Mesendoderm (in vitro differentiated cells): Measurements from ENCODE around the gene POU2AF2.

ENCODE experiments used
- DNase-seq: peaks from one replicate; pipeline ENCODE4 v3.0.0; 2013
- H2AK5ac ChIP-seq: 2 replicates; pipeline ENCODE4 v1.6.1; 2013; ENCODE audit warnings: low read length, inconsistent platforms
- H2BK120ac ChIP-seq: 2 replicates; pipeline ENCODE4 v1.6.1; 2013; ENCODE audit warnings: low read depth, mild to moderate bottlenecking, low read length, moderate library complexity, mixed read lengths
- H2BK15ac ChIP-seq: replicated peaks from 2 replicates; pipeline ENCODE4 v1.6.1; 2013; ENCODE audit warnings: low read depth, mild to moderate bottlenecking, moderate library complexity
- H2BK5ac ChIP-seq: 2 replicates; pipeline ENCODE4 v1.6.1; 2013; ENCODE audit warnings: low read length, inconsistent platforms
- H3K18ac ChIP-seq: 2 replicates; pipeline ENCODE4 v1.6.1; 2013; ENCODE audit warnings: mild to moderate bottlenecking, low read length, mixed read lengths
- H3K23ac ChIP-seq: one replicate; pipeline ENCODE4 v1.6.1; 2013; ENCODE audit warnings: low read length
- H3K27ac ChIP-seq: 2 replicates; pipeline ENCODE4 v1.5.1; 2013; ENCODE audit warnings: low read depth, mild to moderate bottlenecking, inconsistent platforms, low read length, moderate library complexity
- H3K27me3 ChIP-seq: 2 replicates; pipeline ENCODE4 v1.6.1; 2013; ENCODE audit warnings: low read length, control low read depth, mild to moderate bottlenecking, inconsistent platforms; ENCODE audit not compliant: insufficient read depth, poor library complexity
- H3K36me3 ChIP-seq: 2 replicates; pipeline ENCODE4 v1.6.1; 2013; ENCODE audit warnings: low read length, inconsistent platforms; ENCODE audit not compliant: control insufficient read depth, insufficient read depth
- H3K4ac ChIP-seq: one replicate; pipeline ENCODE4 v1.6.1; 2013; ENCODE audit warnings: low read depth, mild to moderate bottlenecking, low read length, moderate library complexity
- H3K4me1 ChIP-seq: 2 replicates; pipeline ENCODE4 v1.6.1; 2013; ENCODE audit warnings: low read depth, low read length, inconsistent platforms; ENCODE audit not compliant: control insufficient read depth
- H3K4me2 ChIP-seq: 2 replicates; pipeline ENCODE4 v1.6.1; 2013; ENCODE audit warnings: low read length
- H3K4me3 ChIP-seq: 2 replicates; pipeline ENCODE4 v1.5.1; 2013; ENCODE audit warnings: mild to moderate bottlenecking, low read length
- H3K56ac ChIP-seq: one replicate; pipeline ENCODE4 v1.6.1; 2013; ENCODE audit warnings: low read length
- H3K79me1 ChIP-seq: 2 replicates; pipeline ENCODE4 v1.6.1; 2013; ENCODE audit warnings: low read length, inconsistent platforms
- H3K79me2 ChIP-seq: 2 replicates; pipeline ENCODE4 v1.6.1; 2013; ENCODE audit warnings: mild to moderate bottlenecking, low read length; ENCODE audit not compliant: control insufficient read depth, insufficient read depth
- H3K9ac ChIP-seq: 2 replicates; pipeline ENCODE4 v1.6.1; 2013; ENCODE audit warnings: low read length, inconsistent platforms
- H4K5ac ChIP-seq: one replicate; pipeline ENCODE4 v1.6.1; 2013; ENCODE audit warnings: low read length
- H4K8ac ChIP-seq: one replicate; pipeline ENCODE4 v1.6.1; 2013; ENCODE audit warnings: low read depth, mild to moderate bottlenecking, control low read depth, low read length, moderate library complexity
- WGBS: extraction: QIAGEN DNeasy Blood & Tissue Kit; methylation state at CpG from one replicate; pipeline ENCODE4 v1.1.7; 2013; ENCODE audit warnings: low lambda C conversion rate, missing lambda C conversion rate; ENCODE audit not compliant: insufficient coverage; ENCODE audit errors: extremely low coverage; 5-methylcytosine and 5-hydroxymethylcytosine counted together

The POU2AF2 gene

DNA sequence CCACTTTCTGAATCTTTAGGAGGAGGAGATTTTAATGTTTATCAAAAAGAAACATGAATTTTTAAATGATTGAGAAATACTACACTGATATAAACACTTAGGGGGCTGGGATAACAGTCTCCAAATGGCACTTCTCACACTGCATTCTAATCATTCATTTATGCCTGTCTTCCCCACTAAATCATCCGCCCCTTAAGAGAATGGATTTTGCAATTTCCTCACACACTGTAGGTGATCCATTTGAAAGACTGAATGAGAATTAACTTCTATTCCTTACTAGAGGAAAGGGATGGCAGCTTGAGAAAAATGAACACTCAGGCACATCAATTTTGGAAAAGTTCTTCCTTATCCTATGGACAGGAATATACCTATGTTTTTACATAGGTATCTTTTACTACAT is 7.6 kb upstream of the POU2AF2 start:
- H4K8ac ChIP-seq, result no peak overlapping the region
- H3K9ac ChIP-seq, result no peak overlapping the region
- H2AK5ac ChIP-seq, result no peak overlapping the region
- DNase-seq, result no peak
- no peaks in the 10 kb centered on the region for H3K4me1 ChIP-seq
- H3K18ac ChIP-seq, result no peak overlapping the region
- H3K27me3 ChIP-seq, result no peaks in the 10 kb centered on the region
- H3K4me2 ChIP-seq, result no peak overlapping the region
- H3K27ac ChIP-seq, result no peak overlapping the region
- no peak overlapping the region for H3K56ac ChIP-seq
- no peak overlapping the region for H2BK120ac ChIP-seq
- H4K5ac ChIP-seq, result no peak overlapping the region
- no CpG with 5 or more reads among the region's 1 CpG for WGBS
- no peak overlapping the region for H2BK15ac ChIP-seq
- H3K23ac ChIP-seq, result no peak overlapping the region
- no peaks in the 10 kb centered on the region for H3K79me1 ChIP-seq
- H3K79me2 ChIP-seq, result no peaks in the 10 kb centered on the region
- H3K4me3 ChIP-seq, result no peak overlapping the region
- H2BK5ac ChIP-seq, result no peak overlapping the region
- no peak overlapping the region for H3K4ac ChIP-seq
- no peaks in the 10 kb centered on the region for H3K36me3 ChIP-seq

DNA sequence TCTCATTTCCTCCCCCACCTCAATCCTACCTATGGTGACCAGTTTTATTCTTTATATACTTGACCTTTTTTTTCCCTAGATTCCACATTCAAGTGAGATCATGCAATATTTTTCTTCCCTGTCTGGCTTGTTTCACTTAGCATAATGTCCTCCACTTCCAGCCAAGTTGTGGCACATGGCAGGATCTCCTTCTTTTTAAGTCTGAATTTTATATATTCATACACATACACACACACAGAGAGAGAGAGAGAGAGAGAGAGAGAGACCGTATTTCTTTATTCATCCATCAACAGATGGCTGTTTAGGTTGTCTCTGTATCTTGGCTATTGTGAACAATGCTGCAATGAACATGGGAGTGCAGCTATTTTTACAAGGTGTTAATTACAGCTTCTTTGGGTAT is 1.4 kb downstream of the POU2AF2 start:
- Histone ChIP-seq H3K4me2 (no peak overlapping the region), H3K4me1 (no peaks in the 10 kb centered on the region), H3K36me3 (no peaks in the 10 kb centered on the region), H3K18ac (no peak overlapping the region), H2AK5ac (no peak overlapping the region), H2BK120ac (no peak overlapping the region), H3K56ac (no peak overlapping the region), H2BK15ac (no peak overlapping the region), H4K8ac (no peak overlapping the region), H3K27me3 (no peaks in the 10 kb centered on the region), H3K4me3 (no peak overlapping the region), H4K5ac (no peak overlapping the region), H3K23ac (no peak overlapping the region), H3K4ac (no peak overlapping the region), H3K27ac (no peak overlapping the region), H2BK5ac (no peak overlapping the region), H3K79me1 (no peaks in the 10 kb centered on the region), H3K9ac (no peak overlapping the region), H3K79me2 (no peaks in the 10 kb centered on the region)
- no peak for DNase-seq
- WGBS, result no CpG with 5 or more reads among the region's 1 CpG

DNA sequence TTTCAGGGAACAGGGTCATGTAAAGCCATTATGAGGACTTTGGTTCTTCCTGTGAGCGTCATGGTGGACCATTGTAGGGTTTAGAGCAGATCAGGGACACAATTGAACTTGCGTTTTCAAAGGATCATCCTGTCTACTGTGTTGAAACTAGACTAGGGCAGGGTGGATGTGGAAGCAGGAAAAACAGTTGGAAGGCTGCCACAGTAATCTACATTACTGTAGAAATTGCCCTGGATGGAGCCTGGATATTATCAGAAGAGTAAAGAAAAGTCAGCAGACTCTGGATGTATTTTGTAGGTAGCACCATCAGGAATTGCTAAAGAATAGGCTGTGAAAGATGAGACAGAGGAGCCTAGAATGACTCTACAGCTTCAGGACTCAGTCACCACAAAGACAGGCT is 5.4 kb downstream of the POU2AF2 start:
- H3K18ac ChIP-seq, result no peak overlapping the region
- no peak overlapping the region for H3K9ac ChIP-seq
- no peak overlapping the region for H2BK15ac ChIP-seq
- H3K36me3 ChIP-seq, result no peaks in the 10 kb centered on the region
- H3K79me2 ChIP-seq, result no peaks in the 10 kb centered on the region
- no peak overlapping the region for H2AK5ac ChIP-seq
- no peaks in the 10 kb centered on the region for H3K27me3 ChIP-seq
- H3K4me1 ChIP-seq, result no peaks in the 10 kb centered on the region
- no CpG with 5 or more reads among the region's 2 CpGs for WGBS
- H4K8ac ChIP-seq, result no peak overlapping the region
- H3K4ac ChIP-seq, result no peak overlapping the region
- no peak for DNase-seq
- H3K27ac ChIP-seq, result no peak overlapping the region
- no peak overlapping the region for H3K4me3 ChIP-seq
- H3K79me1 ChIP-seq, result no peaks in the 10 kb centered on the region
- no peak overlapping the region for H3K56ac ChIP-seq
- no peak overlapping the region for H4K5ac ChIP-seq
- H2BK5ac ChIP-seq, result no peak overlapping the region
- no peak overlapping the region for H3K4me2 ChIP-seq
- no peak overlapping the region for H3K23ac ChIP-seq
- no peak overlapping the region for H2BK120ac ChIP-seq

DNA sequence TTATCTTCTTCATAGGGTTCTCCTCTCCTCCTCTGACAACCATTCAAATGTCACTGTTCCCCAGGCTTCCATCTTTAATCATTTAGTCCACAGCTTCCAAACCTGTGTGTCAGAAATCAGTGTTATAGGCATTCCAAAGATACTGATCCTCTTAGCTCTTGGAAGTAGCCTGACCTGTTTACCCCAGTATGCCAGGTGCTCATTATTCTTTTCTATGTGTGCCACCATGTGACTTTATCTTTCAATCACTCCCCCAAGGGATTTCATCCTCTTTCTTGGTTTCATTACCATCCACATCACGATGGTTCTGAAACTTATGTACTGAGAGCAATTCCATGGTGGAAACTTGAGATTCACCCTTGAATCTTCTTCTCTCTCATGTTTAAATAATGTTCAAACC is 7.6 kb downstream of the POU2AF2 start:
- H3K9ac ChIP-seq, result no peak overlapping the region
- H2BK5ac ChIP-seq, result no peak overlapping the region
- no peak overlapping the region for H3K27ac ChIP-seq
- no peak overlapping the region for H3K18ac ChIP-seq
- no peaks in the 10 kb centered on the region for H3K36me3 ChIP-seq
- no CpG with 5 or more reads among the region's 1 CpG for WGBS
- H3K4ac ChIP-seq, result no peak overlapping the region
- no peaks in the 10 kb centered on the region for H3K79me2 ChIP-seq
- H3K4me1 ChIP-seq, result no peaks in the 10 kb centered on the region
- no peak overlapping the region for H2BK120ac ChIP-seq
- H3K4me2 ChIP-seq, result no peak overlapping the region
- no peak overlapping the region for H3K23ac ChIP-seq
- H3K79me1 ChIP-seq, result no peaks in the 10 kb centered on the region
- DNase-seq, result no peak
- no peak overlapping the region for H3K4me3 ChIP-seq
- no peaks in the 10 kb centered on the region for H3K27me3 ChIP-seq
- H2AK5ac ChIP-seq, result no peak overlapping the region
- no peak overlapping the region for H4K8ac ChIP-seq
- H3K56ac ChIP-seq, result no peak overlapping the region
- no peak overlapping the region for H2BK15ac ChIP-seq
- no peak overlapping the region for H4K5ac ChIP-seq

DNA sequence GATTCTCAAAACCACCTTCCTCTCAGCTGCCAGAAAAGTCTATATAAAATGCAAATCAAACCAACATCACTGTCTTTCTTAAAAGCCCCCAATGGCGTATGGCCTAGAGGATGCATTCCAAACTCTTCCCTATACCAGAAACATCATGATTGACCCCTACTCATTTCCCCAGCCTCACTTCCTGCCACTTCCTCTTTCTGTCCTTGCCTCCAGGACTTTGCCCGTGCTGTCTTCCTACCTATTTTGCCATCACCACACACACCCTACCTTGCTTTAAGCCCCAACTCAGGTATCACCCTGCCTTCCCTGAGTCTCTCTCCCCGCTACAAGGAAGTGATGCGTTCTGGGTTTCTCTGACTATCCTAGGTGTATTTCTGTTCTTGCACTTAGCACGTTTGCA is 8.1 kb downstream of the POU2AF2 start:
- H2BK15ac ChIP-seq, result no peak overlapping the region
- no peaks in the 10 kb centered on the region for H3K79me1 ChIP-seq
- no peak overlapping the region for H3K56ac ChIP-seq
- H3K79me2 ChIP-seq, result no peaks in the 10 kb centered on the region
- H2BK120ac ChIP-seq, result no peak overlapping the region
- DNase-seq, result no peak
- H3K4ac ChIP-seq, result no peak overlapping the region
- no peak overlapping the region for H4K5ac ChIP-seq
- H2BK5ac ChIP-seq, result no peak overlapping the region
- H3K27me3 ChIP-seq, result no peaks in the 10 kb centered on the region
- H3K9ac ChIP-seq, result no peak overlapping the region
- H3K4me2 ChIP-seq, result no peak overlapping the region
- no CpG with 5 or more reads among the region's 5 CpGs for whole genome bisulfite sequencing
- no peak overlapping the region for H3K4me3 ChIP-seq
- H4K8ac ChIP-seq, result no peak overlapping the region
- H3K18ac ChIP-seq, result no peak overlapping the region
- H3K4me1 ChIP-seq, result no peaks in the 10 kb centered on the region
- H3K36me3 ChIP-seq, result no peaks in the 10 kb centered on the region
- no peak overlapping the region for H3K27ac ChIP-seq
- no peak overlapping the region for H2AK5ac ChIP-seq
- no peak overlapping the region for H3K23ac ChIP-seq

DNA sequence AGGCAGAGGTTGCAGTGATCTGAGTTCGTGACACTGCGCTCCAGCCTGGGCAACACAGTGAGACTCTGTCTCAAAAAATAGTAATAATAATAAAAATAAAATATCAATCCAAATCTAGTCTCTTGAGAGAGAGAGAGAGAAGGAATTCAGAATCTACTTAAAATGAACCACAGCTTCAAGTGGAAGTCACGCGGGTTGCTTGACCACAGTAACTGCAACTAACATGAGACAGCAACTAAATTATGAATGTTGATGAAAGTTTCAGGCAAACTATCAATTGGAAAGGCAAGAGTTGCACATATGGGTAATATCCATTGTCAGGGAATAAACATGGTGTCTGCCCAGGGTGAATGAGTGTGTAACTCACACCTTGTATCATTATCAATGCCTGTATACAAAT is 12.5 kb downstream of the POU2AF2 start:
- H3K18ac ChIP-seq, result no peak overlapping the region
- H3K4me1 ChIP-seq, result no peaks in the 10 kb centered on the region
- H3K4ac ChIP-seq, result no peak overlapping the region
- no peaks in the 10 kb centered on the region for H3K36me3 ChIP-seq
- H3K79me1 ChIP-seq, result no peaks in the 10 kb centered on the region
- no CpG with 5 or more reads among the region's 4 CpGs for WGBS
- no peak overlapping the region for H2AK5ac ChIP-seq
- no peak overlapping the region for H2BK5ac ChIP-seq
- H4K8ac ChIP-seq, result no peak overlapping the region
- H3K4me2 ChIP-seq, result no peak overlapping the region
- no peak overlapping the region for H3K4me3 ChIP-seq
- DNase-seq, result no peak
- H3K27me3 ChIP-seq, result no peaks in the 10 kb centered on the region
- no peak overlapping the region for H4K5ac ChIP-seq
- H3K56ac ChIP-seq, result no peak overlapping the region
- H3K9ac ChIP-seq, result no peak overlapping the region
- H3K27ac ChIP-seq, result no peak overlapping the region
- no peak overlapping the region for H2BK120ac ChIP-seq
- no peaks in the 10 kb centered on the region for H3K79me2 ChIP-seq
- no peak overlapping the region for H3K23ac ChIP-seq
- no peak overlapping the region for H2BK15ac ChIP-seq
